HG03060 (cell line): ENCODE data around the gene RP2.
A peak's percentile ranks its signal among the peaks of the same experiment; 100 is the strongest.

Experiments
- ATAC-seq: cut with Tn5 transposase; IDR thresholded peaks from one replicate; pipeline ENCODE4 v1.9.1; 2021; ENCODE audit warnings: low read depth, moderate number of reproducible peaks; ENCODE audit not compliant: unreplicated experiment

Gene RP2

GRCh38 chrX:46836701-46837557 lies at the start of gene RP2:
Gene RP2, plus strand, starts transcription at chrX:46837043. Its CDS starts 58 bp downstream, at chrX:46837101.
- ATAC-seq, result peak; percentile 88

GRCh38 chrX:46788902-46789301 lies 47.9 kb upstream of the RP2 start:
- ATAC-seq, result no peak

- ATAC-seq, result no peak
These were observed 44.7 kb upstream of the RP2 start for GRCh38 chrX:46791927-46792809.

GRCh38 chrX:46792810-46793188 lies 44.0 kb upstream of the RP2 start:
- no peak for ATAC-seq

- no peak for ATAC-seq
These were observed 43.3 kb upstream of the RP2 start for GRCh38 chrX:46793386-46794143.

GRCh38 chrX:46796574-46797191 lies 40.2 kb upstream of the RP2 start:
- ATAC-seq, result no peak

GRCh38 chrX:46803140-46803539 lies 33.7 kb upstream of the RP2 start:
- no peak for ATAC-seq

GRCh38 chrX:46805270-46805669 lies 31.6 kb upstream of the RP2 start:
- no peak for ATAC-seq

- no peak for ATAC-seq
These were observed 25.7 kb upstream of the RP2 start for GRCh38 chrX:46811121-46811520.

- ATAC-seq, result no peak
These were observed 24.4 kb upstream of the RP2 start for GRCh38 chrX:46812445-46812844.

- ATAC-seq, result no peak
These were observed 21.9 kb upstream of the RP2 start for GRCh38 chrX:46814966-46815365.

GRCh38 chrX:46819136-46819535 lies 17.7 kb upstream of the RP2 start:
- no peak for ATAC-seq

GRCh38 chrX:46820391-46821100 lies 16.3 kb upstream of the RP2 start:
- no peak for ATAC-seq

- no peak for ATAC-seq
These were observed 13.4 kb upstream of the RP2 start for GRCh38 chrX:46823481-46823880.

- no peak for ATAC-seq
These were observed 5.0 kb upstream of the RP2 start for GRCh38 chrX:46831765-46832327.

GRCh38 chrX:46837558-46838485 lies 979 bp downstream of the RP2 start:
- no peak for ATAC-seq

GRCh38 chrX:46838486-46838870 lies 1.6 kb downstream of the RP2 start:
- no peak for ATAC-seq

- ATAC-seq, result no peak
These were observed 2.2 kb downstream of the RP2 start for GRCh38 chrX:46838974-46839480.
